T follicular helper cell (primary cell): ENCODE measurements around the gene CALB2.

Experiments
- DNase-seq: peaks from one replicate; pipeline ENCODE4 v3.0.0-alpha.2; 2020; ENCODE audit warnings: low read depth

CALB2 gene

DNA sequence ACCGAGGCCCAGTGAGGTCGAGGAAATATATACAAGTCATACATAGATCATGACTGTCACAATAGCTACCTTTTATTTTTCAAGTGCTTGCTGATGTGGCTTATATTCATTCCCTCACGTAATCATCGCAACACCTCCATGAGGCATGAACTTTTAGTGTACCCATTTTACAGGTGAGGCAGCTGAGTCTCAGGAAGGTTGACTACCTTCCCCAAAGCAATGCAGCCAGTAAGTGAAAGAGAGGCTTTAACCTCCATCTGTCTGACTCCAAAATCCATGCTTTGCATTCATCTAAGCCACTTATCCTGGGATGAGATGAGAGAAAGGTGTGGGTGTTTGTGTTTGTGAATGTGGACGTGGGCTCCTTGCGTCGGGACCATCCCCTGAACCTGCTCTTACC, 30.8 kb downstream of the CALB2 start:
- no peak for DNase-seq

DNA sequence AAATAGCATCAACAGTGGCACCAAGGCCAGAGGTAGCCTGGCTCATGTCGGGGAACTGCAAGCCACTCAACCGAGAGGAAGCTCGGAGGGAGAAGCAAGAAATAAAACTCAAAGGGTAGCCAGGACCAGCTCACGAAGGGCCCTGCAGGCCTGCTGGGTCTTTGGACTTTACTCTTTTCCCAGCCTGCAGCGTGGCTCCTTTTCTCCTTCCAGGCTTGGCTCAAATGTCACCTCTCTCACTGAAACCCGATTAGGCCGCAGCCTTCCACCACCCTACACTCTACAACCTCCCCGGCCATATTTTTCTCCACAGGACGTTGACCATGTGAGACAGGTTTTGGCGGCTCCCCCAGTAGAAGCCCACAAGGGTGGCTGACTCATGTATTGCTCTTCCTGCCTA, 38.1 kb downstream of the CALB2 start:
- no peak for DNase-seq

DNA sequence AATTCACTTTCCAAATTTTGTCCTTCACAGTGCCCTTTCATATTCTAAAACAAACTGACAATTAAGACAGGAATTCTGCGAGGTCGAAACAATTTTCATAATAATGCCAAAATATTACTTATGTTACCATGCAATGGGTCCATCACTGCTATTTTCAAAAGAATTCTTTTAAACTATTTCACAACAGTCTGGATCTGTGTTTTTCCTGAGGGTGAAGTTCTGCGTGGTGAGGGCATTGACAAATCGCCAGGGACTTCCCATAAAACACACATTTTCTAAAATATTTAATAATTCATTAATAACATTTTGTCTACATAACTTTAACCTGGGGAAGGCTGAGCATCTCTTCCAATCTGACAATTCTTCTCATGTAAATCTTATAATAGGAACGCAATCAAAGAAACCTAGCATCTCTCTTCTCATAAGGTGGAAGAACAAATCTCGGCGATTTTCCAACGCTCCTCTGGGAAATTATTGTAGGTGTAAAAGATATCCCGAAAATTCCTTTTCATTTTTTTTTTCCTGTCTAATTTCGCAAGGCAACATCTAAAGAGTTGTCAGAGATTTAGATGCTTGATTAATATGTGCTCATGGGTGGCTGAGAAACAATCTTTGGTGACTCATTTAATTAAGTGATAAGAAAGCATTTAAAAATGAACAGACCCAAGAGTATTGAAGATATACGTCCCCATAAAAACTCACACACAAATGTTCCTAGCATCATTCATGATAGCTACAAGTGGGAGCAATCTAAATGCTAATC, 41.5 kb downstream of the CALB2 start:
- DNase-seq = no peak

DNA sequence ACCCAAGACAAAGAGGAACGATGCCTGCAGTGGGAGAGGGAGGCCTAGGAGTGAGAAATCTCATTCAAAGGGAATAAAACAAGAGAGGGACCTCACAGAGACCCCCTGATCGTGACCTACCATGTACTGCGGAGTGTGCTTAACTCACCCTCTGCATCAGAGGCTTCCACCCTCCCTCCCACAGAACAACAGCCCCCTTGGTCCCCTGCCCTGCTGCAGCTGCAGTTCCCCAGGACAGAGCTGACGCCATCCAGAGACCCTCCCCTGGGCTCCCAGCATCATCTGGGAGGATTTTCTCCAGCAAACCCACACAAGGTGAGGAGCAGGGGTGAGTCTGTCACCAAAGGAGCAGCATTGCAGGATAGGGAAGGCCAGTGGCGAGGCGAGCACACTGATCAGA, 43.5 kb downstream of the CALB2 start:
- no peak for DNase-seq

DNA sequence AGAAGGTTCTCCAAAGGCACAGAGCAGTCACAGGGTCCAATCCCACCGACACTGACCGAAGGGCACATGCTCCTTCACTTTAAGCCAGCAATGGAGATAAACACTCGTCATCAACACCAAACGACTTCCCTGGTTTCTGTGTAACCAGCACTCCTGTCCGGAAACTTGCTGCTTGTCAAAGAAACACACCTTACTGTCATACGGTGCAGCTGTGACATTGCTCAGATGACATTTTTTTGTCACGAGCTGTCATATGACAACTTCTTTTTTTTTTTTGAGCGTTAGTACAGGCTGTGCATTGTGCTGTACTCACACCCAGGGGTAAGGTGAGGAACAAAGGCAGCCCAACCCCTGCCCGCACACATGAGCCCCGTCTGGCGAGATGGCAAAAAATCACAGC, 44.2 kb downstream of the CALB2 start:
- no peak for DNase-seq

DNA sequence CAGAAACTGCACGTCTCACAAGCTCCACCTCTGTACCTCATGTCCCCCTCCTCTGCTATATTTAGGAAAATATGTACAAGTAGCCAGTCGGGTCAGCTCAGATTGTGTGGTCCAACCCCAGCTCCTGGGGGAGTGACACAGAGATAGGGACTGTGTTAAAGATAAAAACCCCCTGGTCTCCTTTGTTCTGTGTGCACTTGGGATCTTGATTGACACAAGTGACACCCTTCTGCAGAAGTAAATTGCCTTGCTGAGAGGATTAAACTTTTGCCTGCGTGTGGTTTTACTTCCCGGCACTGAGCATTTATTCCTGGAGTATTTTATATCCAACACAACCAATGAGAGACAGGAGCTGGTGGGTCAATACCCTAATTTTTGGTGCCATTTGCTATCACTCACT, 45.8 kb downstream of the CALB2 start:
- no peak for DNase-seq

DNA sequence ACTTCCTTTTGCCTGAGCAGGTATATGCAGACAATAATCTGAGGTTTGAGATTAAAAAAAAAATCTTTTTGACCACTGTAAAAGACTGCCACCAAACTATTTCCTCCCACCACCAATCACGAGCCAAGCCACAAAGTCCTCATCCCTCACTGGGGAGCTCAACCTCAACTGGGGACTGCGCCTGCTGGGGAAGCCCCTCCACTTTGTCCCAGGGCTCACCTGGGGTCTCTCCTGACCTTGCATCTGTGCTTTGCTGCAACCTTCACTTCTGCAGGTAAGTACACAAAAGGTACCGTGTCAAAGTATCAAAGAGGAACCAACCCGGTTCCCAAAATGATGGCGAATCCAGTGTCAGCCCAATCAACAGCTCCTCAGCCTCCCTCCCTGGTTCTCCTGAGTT, 47.8 kb downstream of the CALB2 start:
- no peak for DNase-seq

DNA sequence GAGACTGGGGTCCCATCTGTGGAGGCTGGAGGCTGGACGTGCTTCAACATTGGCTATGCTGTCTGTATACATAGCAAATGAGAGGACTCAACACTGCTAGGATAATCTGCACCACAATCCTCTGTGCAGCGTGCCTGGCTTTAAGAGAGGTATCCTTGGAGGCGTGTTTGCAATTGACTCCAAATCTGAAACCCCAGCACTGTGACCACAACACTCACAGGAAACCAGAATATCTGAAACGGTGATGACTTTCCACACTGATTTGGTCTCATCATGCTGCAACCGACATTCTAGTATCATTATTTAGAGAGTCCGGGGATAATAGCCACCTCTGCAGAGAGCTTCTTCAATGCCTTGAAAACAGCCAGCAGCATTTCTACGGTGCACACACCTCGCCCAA, 48.2 kb downstream of the CALB2 start:
- DNase-seq = no peak

DNA sequence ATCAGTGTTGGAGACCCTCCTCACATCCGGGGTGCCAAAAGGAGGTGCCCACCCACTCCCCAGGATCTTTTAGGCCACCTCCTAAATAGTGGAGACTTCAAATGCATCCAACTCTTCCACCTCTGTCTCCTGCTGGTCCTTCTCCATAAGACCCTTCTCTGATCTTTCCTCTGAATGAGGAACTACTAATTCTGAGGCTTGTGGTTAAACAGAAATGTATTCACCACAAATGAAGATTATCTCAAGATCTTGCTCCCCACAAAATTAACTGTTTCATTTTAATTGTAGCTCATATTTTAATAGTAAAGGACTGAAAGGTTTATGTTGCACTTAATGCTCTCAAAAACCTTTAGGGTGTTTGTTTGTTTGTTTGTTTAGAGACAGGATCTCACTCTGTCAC, 49.2 kb downstream of the CALB2 start:
- DNase-seq = no peak

DNA sequence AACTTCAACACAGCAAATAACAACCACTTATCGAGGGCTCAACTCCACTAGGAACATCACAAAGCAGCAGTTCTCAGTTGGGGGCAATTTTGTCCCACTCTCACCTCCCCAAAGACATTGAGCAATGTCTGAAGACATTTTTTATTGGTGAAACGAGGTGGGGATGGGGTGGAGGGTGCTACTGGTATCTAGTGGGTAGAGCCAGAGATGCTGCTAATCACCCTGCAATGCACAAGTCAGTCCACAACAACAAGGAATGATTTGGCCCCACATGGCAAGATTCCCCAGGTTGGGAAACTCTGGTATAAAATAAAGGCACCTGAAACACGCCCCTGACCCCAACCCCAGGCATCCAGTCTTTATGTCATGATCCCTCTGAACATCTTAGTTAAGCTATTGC, 50.0 kb downstream of the CALB2 start:
- DNase-seq = no peak

DNA sequence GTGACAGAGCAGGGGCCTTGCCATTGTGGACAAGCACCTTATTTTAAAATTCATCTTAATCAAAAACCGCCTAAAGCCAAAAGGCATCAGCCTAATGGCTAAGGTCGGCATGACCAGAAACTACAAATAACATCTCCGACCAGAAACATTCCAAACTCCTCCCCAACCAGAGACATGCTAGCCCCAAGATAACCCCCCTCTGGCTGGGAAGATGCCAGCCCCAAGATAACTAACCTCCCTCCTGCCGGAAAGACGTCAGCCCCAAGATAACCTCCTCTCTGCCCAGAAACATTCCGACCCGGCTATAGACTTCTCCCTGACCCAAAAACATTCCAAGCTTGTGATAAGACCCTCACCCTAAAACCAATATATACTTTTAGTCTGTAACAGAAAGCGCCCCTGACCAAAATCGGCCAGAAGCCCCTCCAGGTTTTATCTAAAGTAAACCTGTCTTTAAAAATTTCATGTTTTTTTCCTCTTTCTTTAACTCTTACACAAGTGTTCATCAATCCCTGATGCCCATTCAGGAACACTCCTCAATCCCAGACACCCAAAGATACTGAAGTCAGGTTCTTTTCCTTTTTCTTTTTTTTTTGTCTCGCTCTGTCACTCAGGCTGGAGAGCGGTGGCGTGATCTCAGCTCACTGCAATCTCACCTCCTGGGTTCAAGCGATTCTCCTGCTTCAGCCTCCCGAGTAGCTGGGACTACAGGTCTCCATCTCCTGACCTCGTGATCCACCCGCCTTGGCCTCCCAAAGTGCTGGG, 50.7 kb downstream of the CALB2 start:
- DNase-seq = no peak

DNA sequence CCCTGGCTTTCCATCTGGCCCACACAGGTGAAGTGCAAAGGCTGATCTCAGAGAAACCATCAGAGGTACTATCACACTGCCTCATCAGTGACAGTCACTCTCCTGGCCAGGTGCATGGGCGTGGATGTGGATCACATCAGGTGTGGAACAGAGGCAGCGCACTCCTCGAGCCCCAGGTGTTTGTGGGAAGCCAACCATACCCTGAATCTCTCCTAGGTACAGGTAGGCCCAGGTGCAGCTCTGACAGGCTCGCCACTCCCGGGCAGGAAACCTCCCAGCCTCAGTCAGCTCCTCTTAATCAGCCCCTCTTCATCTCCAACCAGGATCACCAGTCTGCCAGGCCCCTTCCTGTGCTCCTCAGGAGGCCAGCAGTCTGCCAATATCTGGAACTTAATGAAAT, 51.6 kb downstream of the CALB2 start:
- no peak for DNase-seq

DNA sequence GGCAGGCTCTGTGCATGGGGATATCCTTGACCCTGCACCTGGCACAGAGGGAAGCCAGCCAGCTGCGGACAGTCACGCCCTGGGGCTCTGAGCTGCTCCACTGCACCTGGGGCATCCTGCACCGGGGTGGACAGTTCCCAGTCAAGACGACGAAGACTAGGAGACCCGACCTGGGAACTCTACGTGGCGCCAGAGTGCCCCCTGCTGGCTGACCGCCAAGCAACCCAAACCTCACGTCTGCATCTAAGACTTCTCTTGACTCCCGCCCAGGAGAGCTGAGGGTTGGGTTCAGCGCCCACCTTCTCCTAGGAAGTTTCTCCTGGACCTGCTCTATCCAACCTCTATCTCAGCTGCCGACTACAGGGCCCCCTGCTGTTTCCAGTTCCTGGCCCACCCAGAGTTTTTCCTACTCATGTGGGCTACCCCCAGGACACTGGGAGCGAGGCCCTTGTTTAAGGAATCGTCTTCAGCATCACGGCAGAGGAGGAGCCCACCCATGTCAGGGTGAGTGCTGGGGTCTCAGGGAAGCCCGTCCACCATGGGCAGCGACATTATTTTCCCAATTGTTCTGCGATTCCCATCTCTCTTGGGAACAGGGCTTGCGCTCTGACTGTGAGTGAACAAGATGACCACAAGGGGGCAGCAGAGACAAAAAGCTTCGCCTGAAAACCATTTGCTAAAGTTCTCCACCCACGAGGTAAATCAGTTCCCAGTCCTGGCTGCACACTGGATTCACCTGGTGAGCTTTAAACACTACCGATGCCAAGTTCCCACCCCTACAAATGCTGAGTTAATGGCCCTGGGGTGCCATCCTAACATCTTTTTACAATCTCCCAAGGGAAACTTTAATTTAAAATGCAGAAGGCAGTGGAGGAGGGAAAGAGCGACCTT, 54.0 kb downstream of the CALB2 start:
- peak; percentile 56 for DNase-seq

DNA sequence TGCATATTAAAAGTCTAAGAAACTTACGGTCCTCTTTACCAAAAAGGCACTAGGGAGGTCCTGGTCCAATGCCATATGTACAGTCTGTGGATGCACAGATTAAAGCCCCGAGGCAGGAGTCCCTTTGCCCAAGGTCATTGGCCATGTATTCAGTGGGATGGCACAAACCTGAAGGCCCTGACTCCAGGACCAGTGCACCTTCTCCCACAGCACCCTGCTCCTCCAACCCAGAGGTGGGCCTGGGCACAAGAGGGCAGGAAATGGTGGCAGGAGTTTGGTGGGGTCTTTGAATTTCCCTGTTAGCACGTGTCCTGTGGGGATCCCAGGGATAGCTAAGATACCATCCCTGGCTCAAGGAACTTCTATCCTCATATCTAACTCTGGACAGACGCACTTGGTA, 54.8 kb downstream of the CALB2 start:
- no peak for DNase-seq

DNA sequence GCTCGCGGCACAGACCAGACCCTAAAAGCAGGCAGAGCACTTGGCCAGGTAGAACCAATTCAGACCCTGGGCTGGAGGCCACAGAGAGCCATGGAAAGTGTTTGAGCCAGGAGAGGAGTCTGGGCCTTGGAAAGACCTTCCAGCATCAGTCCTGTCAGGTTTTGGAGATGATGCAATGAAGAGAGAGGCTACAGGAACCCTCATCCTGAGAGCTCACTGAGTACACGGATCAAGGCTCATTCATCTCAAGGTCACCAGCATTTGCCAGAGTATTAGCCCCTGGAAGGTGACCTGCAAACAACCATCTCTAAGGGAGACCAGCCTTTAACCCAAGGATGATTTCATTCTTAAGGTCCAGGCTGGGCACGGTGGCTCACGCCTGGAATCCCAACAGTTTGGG, 55.5 kb downstream of the CALB2 start:
- DNase-seq = no peak

DNA sequence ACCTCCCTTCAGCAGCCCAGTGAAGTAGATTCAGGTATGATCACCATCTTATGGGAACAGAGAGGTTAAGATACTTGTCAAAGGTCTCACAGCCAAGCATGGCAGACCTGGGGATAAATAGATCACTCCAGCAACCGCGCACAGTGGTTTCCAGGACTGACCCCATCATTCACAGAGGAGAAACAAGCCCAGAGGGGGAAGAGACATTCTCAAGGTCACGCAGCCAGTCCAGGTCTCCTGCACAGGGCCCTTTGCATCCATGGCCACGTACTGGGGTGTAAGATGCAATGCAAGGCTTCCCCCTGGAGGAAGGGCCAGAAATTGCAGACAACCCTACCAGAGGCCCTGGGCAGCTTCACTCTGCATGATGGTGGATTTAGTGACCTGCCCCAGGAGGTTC, 63.4 kb downstream of the CALB2 start:
- DNase-seq = peak; percentile 23

DNA sequence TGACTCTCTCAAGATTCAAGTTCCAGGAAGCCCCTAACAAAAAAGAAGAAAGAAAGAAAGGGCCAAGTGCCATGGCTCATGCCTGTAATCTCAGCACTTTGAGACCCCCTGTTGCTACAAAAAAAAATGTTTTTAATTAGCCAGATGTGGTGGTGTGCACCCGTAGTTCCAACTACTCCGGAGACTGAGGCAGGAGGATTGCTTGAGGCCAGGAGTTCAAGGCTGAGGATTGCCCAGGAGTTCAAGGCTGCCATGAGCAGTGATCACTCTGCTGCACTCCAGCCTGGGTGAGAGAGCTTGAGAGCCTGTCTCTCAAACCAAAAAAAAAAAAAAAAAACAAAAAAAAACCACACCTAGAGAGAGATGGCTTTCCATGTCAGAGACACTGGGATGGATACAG, 64.5 kb downstream of the CALB2 start:
- no peak for DNase-seq

DNA sequence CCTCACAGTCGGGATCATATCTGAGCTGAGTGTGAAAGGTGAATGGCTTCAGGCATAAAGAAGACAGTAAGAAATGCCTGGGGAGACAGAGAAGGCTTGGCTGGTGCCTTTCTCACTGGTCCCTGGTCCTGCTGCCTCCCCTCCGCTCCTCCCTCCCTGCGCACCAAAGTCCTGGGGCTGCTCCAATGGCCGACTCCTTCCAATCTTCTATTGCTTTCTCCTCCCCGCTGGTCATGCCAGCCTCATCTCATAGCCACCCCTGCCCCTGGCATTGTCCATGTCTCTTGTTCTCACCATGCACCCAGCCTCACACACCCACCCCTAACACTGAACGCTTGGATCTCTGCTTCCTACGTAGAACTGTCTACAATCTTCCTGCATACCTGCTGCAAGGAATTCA, 65.3 kb downstream of the CALB2 start:
- DNase-seq = no peak

DNA sequence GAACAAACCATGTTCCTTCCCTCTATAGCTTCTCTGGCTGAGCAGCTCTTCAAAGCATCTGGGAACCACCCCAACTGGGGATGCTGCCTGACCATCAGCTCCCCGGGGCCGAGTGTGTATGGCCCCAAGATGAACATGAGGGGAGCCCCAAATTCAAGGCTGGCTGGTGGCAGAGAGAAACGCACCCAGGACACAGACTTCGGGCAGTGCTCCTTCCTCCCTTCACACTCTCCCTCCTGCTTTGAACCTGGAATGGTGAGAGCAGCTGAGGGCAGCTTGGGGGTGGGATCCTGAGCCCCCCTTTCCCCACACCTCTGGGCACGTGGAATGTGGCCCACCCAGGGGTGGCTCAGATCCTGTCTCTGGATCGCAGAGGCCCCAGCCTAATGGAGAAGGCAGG, 66.1 kb downstream of the CALB2 start:
- no peak for DNase-seq

DNA sequence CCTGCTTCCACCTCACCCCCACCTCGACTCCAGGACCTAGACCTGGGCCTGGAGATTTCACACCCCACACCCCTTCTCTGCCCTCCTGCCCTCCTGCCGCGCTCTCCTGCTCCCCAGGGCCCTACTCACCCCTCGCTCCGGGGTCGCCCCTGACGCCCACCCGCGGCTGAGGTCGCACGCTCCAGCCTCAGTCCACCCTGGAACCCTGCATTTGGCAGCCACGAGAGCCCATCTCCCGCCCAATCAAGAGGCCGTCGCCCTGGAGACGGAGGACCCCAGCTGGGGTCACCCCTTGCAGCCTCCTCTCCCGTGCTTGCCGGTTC, 67.2 kb downstream of the CALB2 start:
- DNase-seq = no peak

DNA sequence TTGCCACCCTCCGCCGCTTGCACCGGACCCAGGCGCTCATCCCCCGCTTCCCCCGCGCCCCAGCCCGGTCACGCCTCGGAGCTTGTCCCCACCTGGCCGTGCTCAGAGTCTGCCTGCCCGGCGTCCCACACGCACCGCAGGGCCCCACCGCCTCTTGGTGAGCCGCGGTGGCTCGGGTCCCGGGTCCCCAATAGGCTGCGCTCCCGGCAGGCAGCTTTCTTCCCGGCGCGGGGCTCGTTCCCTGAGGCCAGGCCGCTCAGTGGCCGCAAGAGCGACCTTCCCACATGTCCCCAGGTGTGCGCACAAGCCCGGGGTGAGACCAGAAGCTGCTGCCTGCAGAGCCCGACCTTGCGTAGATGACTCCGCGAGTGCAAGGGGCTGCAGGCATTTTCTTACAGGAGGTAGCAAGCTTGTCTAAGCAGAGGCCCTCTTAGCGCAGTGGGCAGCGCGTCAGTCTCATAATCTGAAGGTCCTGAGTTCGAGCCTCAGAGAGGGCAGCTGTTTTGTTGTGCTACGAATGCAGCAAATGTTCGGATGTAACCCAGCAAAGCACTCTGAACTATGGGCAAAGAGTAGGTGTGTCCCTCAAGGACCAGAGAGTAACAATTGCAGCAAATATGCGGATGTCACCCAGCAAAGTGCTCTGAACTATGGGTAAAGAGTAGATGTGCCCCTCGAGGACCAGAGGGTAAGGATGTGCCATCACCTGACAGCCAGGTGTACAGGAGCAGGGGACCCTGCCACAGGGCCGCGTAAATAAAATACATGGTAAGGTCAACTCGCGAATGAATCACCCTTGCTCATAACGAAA, 67.8 kb downstream of the CALB2 start:
- DNase-seq = peak; percentile 67
